Ascending aorta (tissue), 2 donors: Measurements from ENCODE around the gene METTL14. TPM values are rescaled to one million over a fixed set of nuclear protein-coding genes. Genes with fewer than 3 reads are reported as not detected.
A peak's percentile ranks its signal among the peaks of the same experiment; 100 is the strongest.

Experiments
- DNase-seq, 2 donors: peaks; one replicate each; pipeline ENCODE4 v3.0.0-alpha.2; 2019; ENCODE audit warnings: low spot score in 2 of 2
- H3K27ac ChIP-seq, 2 donors: fragments of 200-600 bp; sonication (generic); one replicate each; pipeline ENCODE4 v1.5.1; 2016 to 2017; ENCODE audit warnings: mild to moderate bottlenecking in 1 of 2
- H3K27me3 ChIP-seq: fragments of 200-600 bp; sonication (generic); one replicate; pipeline ENCODE4 v1.5.1; 2017
- H3K36me3 ChIP-seq, 2 donors: fragments of 200-600 bp; sonication (generic); one replicate each; pipeline ENCODE4 v1.5.1; 2016
- H3K4me1 ChIP-seq, 2 donors: fragments of 200-600 bp; sonication (generic); one replicate each; pipeline ENCODE4 v1.5.1; 2016 to 2017; ENCODE audit warnings: mild to moderate bottlenecking in 1 of 2
- H3K4me3 ChIP-seq, 2 donors: fragments of 200-600 bp; sonication (generic); one replicate each; pipeline ENCODE4 v1.5.1; 2016 to 2017; ENCODE audit warnings: mild to moderate bottlenecking in 1 of 2
- H3K9me3 ChIP-seq, 2 donors: fragments of 200-600 bp; sonication (generic); one replicate each; pipeline ENCODE4 v1.5.1; 2016
- intact Hi-C: fragments of 100-400 bp; cut with DNase I; formaldehyde crosslinking; loops from one replicate; pipeline ENCODE4 v1.15.1; 2023
- total RNA-seq: library from RNA; depleted of rRNA; stranded (reverse); fragments of >200 nt; gene quantifications from one replicate; pipeline ENCODE4 v1.1.0, GENCODE V29; 2016
- TF ChIP-seq, protein P1 (sequence below), 3 experiments: fragments of 200-600 bp in 2 of 3; fragments of 450-650 bp in 1 of 3; sonication (generic) in 2 of 3; IDR thresholded peaks; one replicate each; pipeline ENCODE4 v1.5.1; 2016 to 2019; ENCODE audit warnings: antibody characterized with exemption in 3 of 3, mild to moderate bottlenecking in 1 of 3, moderate library complexity in 1 of 3

Gene METTL14
- total RNA-seq, 1 donor from 2014 or later, result 2.4 TPM

GRCh38 chr4:118682928-118683327 is 2.3 kb upstream of the METTL14 start:
- no peak for DNase-seq
- Histone ChIP-seq H3K27ac (no peak overlapping the region), H3K4me3 (no peak overlapping the region), H3K27me3 (no peaks in the 10 kb centered on the region), H3K36me3 (peaks cover 1 to 2% of the 10 kb centered on the region in 2 donors), H3K9me3 (no peaks in the 10 kb centered on the region), H3K4me1 (peaks cover 0 to 10% of the 10 kb centered on the region in 2 donors)
- TF ChIP-seq, protein P1, sequence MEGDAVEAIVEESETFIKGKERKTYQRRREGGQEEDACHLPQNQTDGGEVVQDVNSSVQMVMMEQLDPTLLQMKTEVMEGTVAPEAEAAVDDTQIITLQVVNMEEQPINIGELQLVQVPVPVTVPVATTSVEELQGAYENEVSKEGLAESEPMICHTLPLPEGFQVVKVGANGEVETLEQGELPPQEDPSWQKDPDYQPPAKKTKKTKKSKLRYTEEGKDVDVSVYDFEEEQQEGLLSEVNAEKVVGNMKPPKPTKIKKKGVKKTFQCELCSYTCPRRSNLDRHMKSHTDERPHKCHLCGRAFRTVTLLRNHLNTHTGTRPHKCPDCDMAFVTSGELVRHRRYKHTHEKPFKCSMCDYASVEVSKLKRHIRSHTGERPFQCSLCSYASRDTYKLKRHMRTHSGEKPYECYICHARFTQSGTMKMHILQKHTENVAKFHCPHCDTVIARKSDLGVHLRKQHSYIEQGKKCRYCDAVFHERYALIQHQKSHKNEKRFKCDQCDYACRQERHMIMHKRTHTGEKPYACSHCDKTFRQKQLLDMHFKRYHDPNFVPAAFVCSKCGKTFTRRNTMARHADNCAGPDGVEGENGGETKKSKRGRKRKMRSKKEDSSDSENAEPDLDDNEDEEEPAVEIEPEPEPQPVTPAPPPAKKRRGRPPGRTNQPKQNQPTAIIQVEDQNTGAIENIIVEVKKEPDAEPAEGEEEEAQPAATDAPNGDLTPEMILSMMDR (IDR thresholded peaks at IDR 0.05), result peak in 1 of 3 experiments; percentile 30
- intact Hi-C loops, result no loop called here

- DNase-seq, result no peak
- intact Hi-C loops, result no loop called here
- no peaks in the 10 kb centered on the region for H3K9me3 ChIP-seq
- H3K27ac ChIP-seq, result no peak overlapping the region
- H3K4me3 ChIP-seq, result no peak overlapping the region
- no peaks in the 10 kb centered on the region for H3K27me3 ChIP-seq
- peaks cover 7 to 8% of the 10 kb centered on the region in 2 donors for H3K36me3 ChIP-seq
- TF ChIP-seq, protein P1 (IDR thresholded peaks at IDR 0.05), result no peak
- peaks cover 0 to 10% of the 10 kb centered on the region in 2 donors for H3K4me1 ChIP-seq
Observed at GRCh38 chr4:118683513-118683912, 1.7 kb upstream of the METTL14 start.

DNA sequence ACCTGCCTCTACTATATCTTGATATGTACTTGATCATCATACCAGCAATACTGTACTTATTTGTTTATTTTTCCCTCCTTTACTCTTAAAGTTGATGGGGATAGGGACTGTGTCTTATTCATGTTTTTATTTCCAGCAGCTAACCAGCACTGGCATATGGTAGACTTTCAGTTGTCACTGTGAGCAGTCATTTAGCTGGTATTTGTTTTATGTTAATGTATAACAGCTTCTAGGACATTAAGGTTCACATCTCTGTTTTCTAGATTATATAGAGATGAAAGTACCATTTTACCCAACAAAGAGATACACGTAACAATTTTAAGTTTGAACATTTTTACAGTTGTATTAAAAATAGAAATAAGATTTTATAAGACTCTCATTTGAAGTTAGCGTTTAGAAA is 17.9 kb downstream of the METTL14 start:
- Histone ChIP-seq H3K27me3 (no peaks in the 10 kb centered on the region), H3K9me3 (no peaks in the 10 kb centered on the region), H3K4me1 (no peaks in the 10 kb centered on the region), H3K4me3 (no peak overlapping the region), H3K27ac (no peak overlapping the region), H3K36me3 (peaks cover 50 to 77% of the 10 kb centered on the region in 2 donors)
- intact Hi-C loops, result no loop called here
- DNase-seq, result no peak
- TF ChIP-seq, protein P1 (IDR thresholded peaks at IDR 0.05), result no peak

DNA sequence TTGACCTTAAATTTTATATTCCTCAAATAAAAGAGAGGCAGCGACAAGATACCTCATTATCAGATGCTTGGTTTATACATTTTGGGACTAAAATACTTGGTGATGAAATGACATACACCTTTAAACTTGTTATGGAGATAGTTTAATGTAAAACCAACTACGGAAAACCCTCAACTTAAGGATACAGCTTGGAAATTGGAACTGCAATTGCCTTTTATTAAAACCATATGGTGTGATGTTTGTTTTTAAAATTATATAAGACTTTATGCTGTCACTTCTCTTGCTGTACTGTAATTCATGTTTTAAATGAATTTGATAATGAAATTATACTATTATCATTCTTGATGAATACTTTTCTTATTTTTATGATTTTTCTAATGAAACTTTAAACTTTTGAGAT is 25.9 kb downstream of the METTL14 start:
- H3K4me1 ChIP-seq, result no peaks in the 10 kb centered on the region
- no peak overlapping the region for H3K27ac ChIP-seq
- H3K4me3 ChIP-seq, result no peak overlapping the region
- H3K9me3 ChIP-seq, result no peaks in the 10 kb centered on the region
- H3K27me3 ChIP-seq, result no peaks in the 10 kb centered on the region
- peaks cover 28 to 49% of the 10 kb centered on the region in 2 donors for H3K36me3 ChIP-seq
- DNase-seq, result no peak
- TF ChIP-seq, protein P1 (IDR thresholded peaks at IDR 0.05), result no peak
- intact Hi-C loops, result no loop called here

DNA sequence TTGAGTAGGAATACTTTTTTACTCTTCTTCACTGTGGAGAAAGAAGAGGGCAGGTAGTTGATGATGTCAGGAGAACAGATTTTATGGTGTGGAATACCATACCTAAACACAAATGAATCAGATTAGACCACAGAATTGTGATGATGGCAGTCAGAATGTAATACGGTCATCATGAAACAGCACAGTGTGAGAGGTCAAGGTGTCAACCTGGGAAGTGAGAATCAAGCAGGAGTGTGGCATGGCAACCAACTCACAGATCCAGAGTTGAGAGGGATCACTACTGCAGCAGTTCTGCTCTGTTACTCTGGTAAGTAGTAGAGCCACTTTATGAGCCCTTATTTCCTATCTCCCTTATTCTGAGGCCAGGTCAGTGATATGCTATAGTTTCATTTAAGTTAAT is 27.7 kb downstream of the METTL14 start:
- no peak for DNase-seq
- TF ChIP-seq, protein P1 (IDR thresholded peaks at IDR 0.05), result no peak
- no peaks in the 10 kb centered on the region for H3K9me3 ChIP-seq
- no peaks in the 10 kb centered on the region for H3K27me3 ChIP-seq
- H3K4me3 ChIP-seq, result no peak overlapping the region
- no peak overlapping the region for H3K27ac ChIP-seq
- H3K36me3 ChIP-seq, result peaks cover 17 to 39% of the 10 kb centered on the region in 2 donors
- no peaks in the 10 kb centered on the region for H3K4me1 ChIP-seq
- intact Hi-C loops, result no loop called here

DNA sequence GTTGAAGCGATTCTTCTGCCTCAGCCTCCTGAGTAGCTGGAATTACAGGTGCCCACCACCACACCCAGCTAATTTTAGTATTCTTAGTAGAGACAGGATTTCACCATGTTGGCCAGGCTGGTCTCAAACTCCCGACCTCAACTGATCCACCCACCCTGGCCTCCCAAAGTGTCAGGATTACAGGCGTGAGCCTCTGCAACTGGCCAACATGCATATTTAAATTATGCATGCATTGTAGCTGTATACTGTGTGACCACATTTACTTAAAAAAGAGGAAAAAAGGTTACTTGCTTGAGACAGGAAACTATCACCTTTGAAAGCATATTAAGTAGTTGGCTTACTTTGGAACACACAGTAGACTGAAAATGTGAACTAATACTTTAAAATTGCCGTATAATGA is 29.5 kb downstream of the METTL14 start:
- Histone ChIP-seq H3K27me3 (no peaks in the 10 kb centered on the region), H3K9me3 (no peaks in the 10 kb centered on the region), H3K36me3 (peaks cover 14 to 25% of the 10 kb centered on the region in 2 donors), H3K27ac (no peak overlapping the region), H3K4me3 (no peak overlapping the region), H3K4me1 (no peaks in the 10 kb centered on the region)
- TF ChIP-seq, protein P1 (IDR thresholded peaks at IDR 0.05), result no peak
- intact Hi-C loops, result no loop called here
- no peak for DNase-seq
